ENCODE results near the gene CP.
"Not testable (repeated sequence)": the region's sequence is repeated elsewhere in the genome, so short reads cannot be mapped to it uniquely, and the experiment has no call there.

Gene CP

GRCh38 chr3:149207475-149207874, 14.2 kb downstream of the CP start:
- Histone ChIP-seq H3K4me3 (ENCODE audit: low read length in 2 of 2) (no peak overlapping the region), H3K9me3 (ENCODE audit: control insufficient read depth in 2 of 2, low read length in 2 of 2) (no peaks in the 10 kb centered on the region), H3K9ac (ENCODE audit: low read length in 2 of 2) (no peak overlapping the region), H3K27me3 (ENCODE audit: control insufficient read depth in 1 of 2, insufficient read depth in 2 of 2, low read length in 2 of 2) (no peaks in the 10 kb centered on the region), H3K27ac (ENCODE audit: low read length) (no peak overlapping the region), H3K4me1 (ENCODE audit: control insufficient read depth, insufficient read depth, low read length) (no peaks in the 10 kb centered on the region), H3K36me3 (ENCODE audit: control insufficient read depth in 2 of 2, insufficient read depth in 2 of 2, low read length in 2 of 2) (no peaks in the 10 kb centered on the region)

- no peaks in the 10 kb centered on the region for H3K36me3 ChIP-seq (ENCODE audit: control insufficient read depth in 2 of 2, insufficient read depth in 2 of 2, low read length in 2 of 2)
- H3K4me3 ChIP-seq (ENCODE audit: low read length in 2 of 2) = no peak overlapping the region
- no peaks in the 10 kb centered on the region for H3K27me3 ChIP-seq (ENCODE audit: control insufficient read depth in 1 of 2, insufficient read depth in 2 of 2, low read length in 2 of 2)
Observed at GRCh38 chr3:149204390-149204991, 17.1 kb downstream of the CP start.

GRCh38 chr3:149203758-149204157, 17.9 kb downstream of the CP start:
- no peaks in the 10 kb centered on the region for H3K27me3 ChIP-seq (ENCODE audit: control insufficient read depth in 1 of 2, insufficient read depth in 2 of 2, low read length in 2 of 2)
- H3K27ac ChIP-seq (ENCODE audit: low read length) = no peak overlapping the region
- no peaks in the 10 kb centered on the region for H3K36me3 ChIP-seq (ENCODE audit: control insufficient read depth in 2 of 2, insufficient read depth in 2 of 2, low read length in 2 of 2)
- H3K9ac ChIP-seq (ENCODE audit: low read length in 2 of 2) = no peak overlapping the region
- H3K4me1 ChIP-seq (ENCODE audit: control insufficient read depth, insufficient read depth, low read length) = no peaks in the 10 kb centered on the region
- H3K4me3 ChIP-seq (ENCODE audit: low read length in 2 of 2) = no peak overlapping the region
- H3K9me3 ChIP-seq (ENCODE audit: control insufficient read depth in 2 of 2, low read length in 2 of 2) = no peaks in the 10 kb centered on the region

More at GRCh38 chr3:149204390-149204991, 17.1 kb downstream of the CP start:
- Histone ChIP-seq H3K9me3 (ENCODE audit: control insufficient read depth in 2 of 2, low read length in 2 of 2) (no peaks in the 10 kb centered on the region), H3K27ac (ENCODE audit: low read length) (no peak overlapping the region), H3K4me1 (ENCODE audit: control insufficient read depth, insufficient read depth, low read length) (no peaks in the 10 kb centered on the region), H3K9ac (ENCODE audit: low read length in 2 of 2) (no peak overlapping the region)

GRCh38 chr3:149199474-149199873, 22.2 kb downstream of the CP start:
- Histone ChIP-seq H3K9ac (ENCODE audit: low read length in 2 of 2) (no peak overlapping the region), H3K36me3 (ENCODE audit: control insufficient read depth in 2 of 2, insufficient read depth in 2 of 2, low read length in 2 of 2) (no peaks in the 10 kb centered on the region), H3K4me1 (ENCODE audit: control insufficient read depth, insufficient read depth, low read length) (no peaks in the 10 kb centered on the region), H3K4me3 (ENCODE audit: low read length in 2 of 2) (no peak overlapping the region), H3K27me3 (ENCODE audit: control insufficient read depth in 1 of 2, insufficient read depth in 2 of 2, low read length in 2 of 2) (no peaks in the 10 kb centered on the region), H3K27ac (ENCODE audit: low read length) (no peak overlapping the region), H3K9me3 (ENCODE audit: control insufficient read depth in 2 of 2, low read length in 2 of 2) (no peaks in the 10 kb centered on the region)

GRCh38 chr3:149198611-149199010, 23.0 kb downstream of the CP start:
- Histone ChIP-seq H3K27me3 (ENCODE audit: control insufficient read depth in 1 of 2, insufficient read depth in 2 of 2, low read length in 2 of 2) (no peaks in the 10 kb centered on the region), H3K9ac (ENCODE audit: low read length in 2 of 2) (no peak overlapping the region), H3K4me3 (ENCODE audit: low read length in 2 of 2) (no peak overlapping the region), H3K27ac (ENCODE audit: low read length) (no peak overlapping the region), H3K36me3 (ENCODE audit: control insufficient read depth in 2 of 2, insufficient read depth in 2 of 2, low read length in 2 of 2) (no peaks in the 10 kb centered on the region), H3K4me1 (ENCODE audit: control insufficient read depth, insufficient read depth, low read length) (no peaks in the 10 kb centered on the region), H3K9me3 (ENCODE audit: control insufficient read depth in 2 of 2, low read length in 2 of 2) (no peaks in the 10 kb centered on the region)

- Histone ChIP-seq H3K27ac (ENCODE audit: low read length) (no peak overlapping the region), H3K36me3 (ENCODE audit: control insufficient read depth in 2 of 2, insufficient read depth in 2 of 2, low read length in 2 of 2) (no peaks in the 10 kb centered on the region), H3K4me1 (ENCODE audit: control insufficient read depth, insufficient read depth, low read length) (no peaks in the 10 kb centered on the region), H3K27me3 (ENCODE audit: control insufficient read depth in 1 of 2, insufficient read depth in 2 of 2, low read length in 2 of 2) (no peaks in the 10 kb centered on the region), H3K9me3 (ENCODE audit: control insufficient read depth in 2 of 2, low read length in 2 of 2) (no peaks in the 10 kb centered on the region), H3K4me3 (ENCODE audit: low read length in 2 of 2) (peak overlapping the region in 1 of 2 donors; percentile 36), H3K9ac (ENCODE audit: low read length in 2 of 2) (no peak overlapping the region)
Observed at GRCh38 chr3:149197669-149198068, 24.0 kb downstream of the CP start.

- not testable (repeated sequence) for H3K9ac ChIP-seq (ENCODE audit: low read length in 2 of 2); H3K27ac ChIP-seq (ENCODE audit: low read length); H3K36me3 ChIP-seq (ENCODE audit: control insufficient read depth in 2 of 2, insufficient read depth in 2 of 2, low read length in 2 of 2); H3K4me1 ChIP-seq (ENCODE audit: control insufficient read depth, insufficient read depth, low read length); H3K9me3 ChIP-seq (ENCODE audit: control insufficient read depth in 2 of 2, low read length in 2 of 2); H3K27me3 ChIP-seq (ENCODE audit: control insufficient read depth in 1 of 2, insufficient read depth in 2 of 2, low read length in 2 of 2)
- peak overlapping the region in 1 of 2 donors; percentile 36 for H3K4me3 ChIP-seq (ENCODE audit: low read length in 2 of 2)
Observed at GRCh38 chr3:149196805-149197592, 24.6 kb downstream of the CP start.

- H3K36me3 ChIP-seq (ENCODE audit: control insufficient read depth in 2 of 2, insufficient read depth in 2 of 2, low read length in 2 of 2) = no peaks in the 10 kb centered on the region
- no peaks in the 10 kb centered on the region for H3K9me3 ChIP-seq (ENCODE audit: control insufficient read depth in 2 of 2, low read length in 2 of 2)
- H3K9ac ChIP-seq (ENCODE audit: low read length in 2 of 2) = no peak overlapping the region
- H3K4me3 ChIP-seq (ENCODE audit: low read length in 2 of 2) = no peak overlapping the region
- H3K27ac ChIP-seq (ENCODE audit: low read length) = no peak overlapping the region
- no peaks in the 10 kb centered on the region for H3K27me3 ChIP-seq (ENCODE audit: control insufficient read depth in 1 of 2, insufficient read depth in 2 of 2, low read length in 2 of 2)
- H3K4me1 ChIP-seq (ENCODE audit: control insufficient read depth, insufficient read depth, low read length) = no peaks in the 10 kb centered on the region
Observed at GRCh38 chr3:149195221-149195620, 26.4 kb downstream of the CP start.

GRCh38 chr3:149188494-149188893, 33.1 kb downstream of the CP start:
- H3K4me1 ChIP-seq (ENCODE audit: control insufficient read depth, insufficient read depth, low read length) = no peaks in the 10 kb centered on the region
- no peak overlapping the region for H3K27ac ChIP-seq (ENCODE audit: low read length)
- no peaks in the 10 kb centered on the region for H3K9me3 ChIP-seq (ENCODE audit: control insufficient read depth in 2 of 2, low read length in 2 of 2)
- no peaks in the 10 kb centered on the region for H3K27me3 ChIP-seq (ENCODE audit: control insufficient read depth in 1 of 2, insufficient read depth in 2 of 2, low read length in 2 of 2)
- no peak overlapping the region for H3K4me3 ChIP-seq (ENCODE audit: low read length in 2 of 2)
- no peak overlapping the region for H3K9ac ChIP-seq (ENCODE audit: low read length in 2 of 2)
- no peaks in the 10 kb centered on the region for H3K36me3 ChIP-seq (ENCODE audit: control insufficient read depth in 2 of 2, insufficient read depth in 2 of 2, low read length in 2 of 2)

- Histone ChIP-seq H3K9ac (ENCODE audit: low read length in 2 of 2) (no peak overlapping the region), H3K4me3 (ENCODE audit: low read length in 2 of 2) (no peak overlapping the region), H3K27me3 (ENCODE audit: control insufficient read depth in 1 of 2, insufficient read depth in 2 of 2, low read length in 2 of 2) (no peaks in the 10 kb centered on the region), H3K36me3 (ENCODE audit: control insufficient read depth in 2 of 2, insufficient read depth in 2 of 2, low read length in 2 of 2) (no peaks in the 10 kb centered on the region), H3K4me1 (ENCODE audit: control insufficient read depth, insufficient read depth, low read length) (no peaks in the 10 kb centered on the region), H3K9me3 (ENCODE audit: control insufficient read depth in 2 of 2, low read length in 2 of 2) (no peaks in the 10 kb centered on the region), H3K27ac (ENCODE audit: low read length) (no peak overlapping the region)
Observed at GRCh38 chr3:149186721-149187120, 34.9 kb downstream of the CP start.

GRCh38 chr3:149186219-149186618, 35.4 kb downstream of the CP start:
- Histone ChIP-seq H3K27ac (ENCODE audit: low read length) (no peak overlapping the region), H3K36me3 (ENCODE audit: control insufficient read depth in 2 of 2, insufficient read depth in 2 of 2, low read length in 2 of 2) (no peaks in the 10 kb centered on the region)

More at GRCh38 chr3:149186219-149186618, 35.4 kb downstream of the CP start:
- Histone ChIP-seq H3K9ac (ENCODE audit: low read length in 2 of 2) (no peak overlapping the region), H3K27me3 (ENCODE audit: control insufficient read depth in 1 of 2, insufficient read depth in 2 of 2, low read length in 2 of 2) (no peaks in the 10 kb centered on the region), H3K4me3 (ENCODE audit: low read length in 2 of 2) (no peak overlapping the region), H3K9me3 (ENCODE audit: control insufficient read depth in 2 of 2, low read length in 2 of 2) (no peaks in the 10 kb centered on the region), H3K4me1 (ENCODE audit: control insufficient read depth, insufficient read depth, low read length) (no peaks in the 10 kb centered on the region)

Measured in stomach smooth muscle (tissue), 2 donors.